Stimulated activated CD8-positive, alpha-beta memory T cell treated with anti-CD3 and anti-CD28 coated beads, Interleukin-7, amount 100 ng/mL, for 1 hour (primary cell): ENCODE results near the gene OSMR.

ENCODE experiments used
- DNase-seq, 2 donors: peaks; one replicate each; pipeline ENCODE4 v3.0.0-alpha.2; 2020; ENCODE audit warnings: low read depth in 2 of 2

OSMR gene

DNA sequence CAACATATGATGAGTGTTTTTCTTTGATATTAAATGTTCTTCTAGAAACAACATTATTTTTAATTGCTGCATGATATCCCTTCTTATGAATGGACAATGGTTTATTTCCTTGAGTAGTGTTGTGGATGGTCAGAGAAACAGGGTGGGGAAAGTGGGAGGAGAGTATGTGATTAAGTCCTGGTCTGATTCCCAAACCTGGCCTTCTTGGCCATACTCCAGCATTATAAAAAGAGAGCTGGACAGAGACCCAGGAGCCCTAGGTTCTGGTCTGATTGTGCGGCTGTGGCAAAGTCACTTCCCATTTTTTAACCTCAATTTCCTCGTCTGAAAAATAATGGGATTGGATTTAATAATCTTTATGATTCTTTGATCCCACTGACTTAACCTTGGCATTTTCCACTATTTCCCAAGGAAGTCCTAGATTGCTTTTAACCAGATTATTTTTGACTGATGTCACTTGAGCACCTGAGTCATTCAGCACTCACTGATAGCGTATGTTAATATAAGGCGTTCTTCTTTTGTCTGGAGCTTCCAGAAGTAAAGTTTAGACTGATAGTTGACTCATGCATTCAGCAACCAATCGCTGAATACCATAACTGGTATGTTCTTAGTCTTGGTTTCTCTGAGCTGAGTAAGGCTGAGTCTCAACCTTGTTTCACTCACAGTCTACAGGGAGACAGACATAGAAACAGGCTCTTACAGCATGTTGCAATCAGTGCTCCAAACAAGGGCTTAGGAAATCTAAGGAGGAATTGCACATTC is 26.2 kb downstream of the OSMR start:
- no peak for DNase-seq

DNA sequence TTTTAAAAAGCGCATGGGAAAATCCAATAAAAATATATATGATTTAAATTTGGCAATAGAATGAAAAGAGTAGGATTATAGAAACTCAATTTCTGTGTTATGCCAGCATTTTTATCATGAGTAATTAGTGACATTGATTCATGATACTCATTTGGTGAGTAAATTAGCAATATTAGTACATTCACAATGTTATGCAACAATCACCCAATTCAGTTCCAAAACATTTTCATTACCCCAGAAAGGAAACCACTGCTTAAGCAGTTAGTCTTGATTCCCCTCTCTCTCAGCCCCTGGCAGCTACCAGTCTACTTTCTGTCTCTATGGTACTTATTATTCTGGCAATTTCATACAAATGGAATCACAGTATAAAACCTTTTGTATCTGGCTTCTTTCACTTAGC is 27.0 kb downstream of the OSMR start:
- no peak for DNase-seq

DNA sequence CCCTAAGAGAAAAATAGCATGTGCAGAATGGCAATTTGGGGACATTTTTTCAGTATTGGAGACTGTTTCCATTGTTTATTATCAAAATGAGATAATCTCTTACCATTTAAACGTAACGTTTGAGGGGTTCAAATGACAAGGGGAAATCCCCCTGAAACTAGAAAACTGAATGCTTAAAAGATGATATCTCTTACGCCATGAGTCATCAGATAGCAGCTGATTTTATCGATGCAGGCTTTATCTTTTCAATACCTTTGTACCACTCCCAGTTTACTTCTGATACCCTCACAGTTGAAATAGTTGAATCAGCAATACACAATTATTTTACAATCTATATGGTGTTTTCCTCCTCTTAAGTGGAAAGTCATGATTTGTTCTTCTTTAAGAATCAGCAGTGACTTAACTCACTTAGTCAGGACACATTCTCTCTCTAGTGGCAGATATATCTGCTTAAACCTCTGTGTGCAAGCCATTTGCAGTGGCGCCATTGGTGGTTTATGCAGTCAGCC is 29.2 kb downstream of the OSMR start:
- no peak for DNase-seq

DNA sequence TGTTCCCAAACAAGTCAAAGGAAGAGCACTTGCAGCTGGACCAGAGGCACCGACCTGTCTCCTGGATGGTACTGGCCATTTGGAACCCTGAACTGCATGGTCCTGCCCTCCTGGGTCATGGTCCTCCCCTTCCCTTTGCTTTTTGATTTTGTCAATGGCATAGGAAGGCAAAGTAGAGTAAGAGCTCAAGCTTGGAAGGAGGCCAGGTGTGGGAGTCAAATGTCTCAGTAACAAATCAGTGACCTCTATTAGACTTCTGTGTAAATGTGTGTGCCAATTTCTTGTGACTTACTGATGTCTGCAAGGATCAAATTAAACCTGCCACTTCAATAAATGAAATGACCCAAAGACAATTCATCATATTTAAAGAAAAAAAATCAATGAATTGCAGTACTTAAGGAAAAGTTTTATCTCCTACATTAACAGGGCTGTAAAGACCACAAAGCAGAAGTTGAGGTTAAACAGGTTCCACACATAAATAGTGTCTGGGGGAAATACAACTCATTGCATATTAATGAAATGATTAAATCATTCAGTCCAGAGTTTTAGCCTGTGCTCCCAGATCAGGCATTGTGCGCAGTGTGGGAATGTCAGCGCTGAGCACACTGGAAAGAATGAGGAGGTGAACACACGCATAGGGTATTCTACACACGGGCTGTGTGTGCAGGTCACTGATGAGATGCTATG is 32.7 kb downstream of the OSMR start:
- DNase-seq = no peak

DNA sequence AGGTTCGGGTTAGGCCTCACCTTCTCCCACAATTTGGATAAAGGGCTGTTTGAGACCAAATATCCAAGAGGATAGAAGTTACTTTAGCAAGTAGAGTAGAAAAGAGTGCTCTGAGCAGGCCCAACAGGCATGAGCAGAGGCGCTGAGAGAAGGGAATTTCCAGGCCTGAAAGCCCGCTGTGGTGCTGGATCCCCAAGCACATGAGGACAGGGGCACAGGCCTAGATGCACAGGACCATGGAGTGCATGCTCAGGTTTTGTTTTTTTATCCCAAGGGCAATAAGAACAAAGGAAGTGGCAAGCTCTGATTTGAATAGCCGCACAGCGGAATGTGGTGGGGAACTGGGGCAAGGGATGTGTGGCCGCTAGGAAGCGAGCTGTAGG is 33.3 kb downstream of the OSMR start:
- no peak for DNase-seq

DNA sequence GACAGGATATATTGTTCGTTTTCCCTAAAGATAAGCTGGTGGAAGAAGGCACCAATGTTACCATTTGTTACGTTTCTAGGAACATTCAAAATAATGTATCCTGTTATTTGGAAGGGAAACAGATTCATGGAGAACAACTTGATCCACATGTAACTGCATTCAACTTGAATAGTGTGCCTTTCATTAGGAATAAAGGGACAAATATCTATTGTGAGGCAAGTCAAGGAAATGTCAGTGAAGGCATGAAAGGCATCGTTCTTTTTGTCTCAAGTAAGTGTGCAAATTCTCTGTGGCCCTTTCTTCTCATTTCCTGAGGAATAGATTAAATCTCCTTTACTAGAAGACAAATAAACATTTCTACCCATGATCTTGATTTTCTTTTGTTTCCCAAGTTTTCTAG is 38.0 kb downstream of the OSMR start:
- DNase-seq = no peak

DNA sequence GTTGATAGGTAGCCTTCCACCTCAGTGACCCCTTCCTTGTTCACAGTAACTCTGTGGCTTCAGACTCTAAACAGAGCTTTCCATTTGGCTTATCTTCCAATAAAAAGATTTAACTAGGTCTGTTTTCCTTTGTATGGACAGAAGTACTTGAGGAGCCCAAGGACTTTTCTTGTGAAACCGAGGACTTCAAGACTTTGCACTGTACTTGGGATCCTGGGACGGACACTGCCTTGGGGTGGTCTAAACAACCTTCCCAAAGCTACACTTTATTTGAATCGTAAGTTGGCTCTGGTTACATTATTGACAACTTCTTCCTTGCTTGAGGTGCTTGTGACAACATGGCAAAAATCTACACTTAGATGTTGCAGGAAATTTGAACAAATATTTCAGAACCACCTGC is 39.4 kb downstream of the OSMR start:
- DNase-seq = no peak

DNA sequence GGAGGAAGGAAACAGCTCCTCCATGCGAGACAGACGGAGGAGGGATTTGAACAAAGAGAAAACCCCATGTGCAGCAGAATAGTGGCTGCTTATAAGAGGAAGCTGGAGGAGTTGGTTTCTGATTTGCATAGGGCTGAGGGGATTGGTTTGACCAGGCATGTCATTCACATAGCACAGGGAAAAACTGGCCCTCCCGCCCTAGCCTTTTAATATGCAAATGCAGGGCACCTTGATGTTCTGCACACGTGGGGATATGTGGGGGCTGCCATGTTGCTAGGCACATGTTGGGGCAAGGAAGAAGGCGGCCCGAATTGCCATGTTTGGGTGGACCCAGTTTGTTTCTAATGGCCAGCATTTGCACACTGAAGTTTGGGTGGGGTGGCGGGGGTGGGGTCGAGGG is 42.2 kb downstream of the OSMR start:
- DNase-seq = no peak

DNA sequence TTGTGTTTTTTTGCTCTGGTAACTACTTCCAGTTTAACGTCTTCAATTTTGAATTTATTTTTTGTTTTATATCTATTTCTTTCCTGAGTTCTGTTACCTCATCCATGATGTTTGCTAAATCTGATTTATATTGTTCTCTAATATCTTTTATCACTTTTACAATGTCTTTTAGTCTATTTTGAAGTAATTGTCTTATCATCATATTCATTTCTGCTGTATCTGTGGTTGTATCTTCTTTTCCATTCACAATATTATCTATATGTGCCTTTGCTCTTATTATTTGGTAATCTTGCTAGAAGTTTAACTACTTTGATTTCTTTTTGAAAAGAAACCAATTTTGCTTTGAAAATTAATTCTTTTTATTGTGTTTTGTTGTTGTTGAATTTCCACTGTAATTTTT is 43.6 kb downstream of the OSMR start:
- no peak for DNase-seq

DNA sequence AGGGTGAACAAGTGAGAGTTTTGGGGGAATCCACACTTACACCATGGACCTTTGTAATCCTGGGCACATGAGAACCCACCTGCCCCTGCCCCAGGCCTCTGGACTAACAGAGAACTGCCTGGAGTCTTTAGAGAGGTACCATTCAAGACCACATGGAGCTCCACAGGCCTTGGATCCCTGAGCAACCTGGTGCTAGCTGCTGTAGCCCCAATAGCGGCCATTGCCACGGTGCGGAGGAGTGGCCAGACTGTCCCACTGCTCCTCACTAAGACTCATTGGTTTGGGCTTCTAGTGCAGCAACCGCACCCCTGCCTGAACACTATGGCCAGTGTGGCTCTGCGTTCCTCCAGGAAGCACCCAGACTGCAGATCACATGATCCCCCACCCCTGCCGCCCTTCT is 45.8 kb downstream of the OSMR start:
- no peak for DNase-seq

DNA sequence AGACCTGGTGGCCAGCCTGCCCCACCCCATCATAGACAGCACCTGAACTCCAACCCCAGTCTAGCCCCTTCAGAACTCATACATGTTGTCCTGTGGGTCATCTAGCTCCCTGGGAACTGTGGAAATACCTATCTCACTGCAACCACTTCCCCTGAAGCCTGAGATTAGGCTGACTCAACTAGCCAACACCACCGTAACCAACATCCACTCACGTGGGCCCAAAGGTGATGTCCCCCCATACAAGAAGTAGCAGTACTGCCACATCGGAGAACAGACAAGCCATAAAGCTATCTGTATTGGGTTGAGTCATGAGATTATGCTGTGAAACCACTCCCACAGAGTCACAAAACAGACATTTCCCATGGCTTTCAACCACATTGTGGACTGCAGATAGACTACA is 46.6 kb downstream of the OSMR start:
- no peak for DNase-seq

DNA sequence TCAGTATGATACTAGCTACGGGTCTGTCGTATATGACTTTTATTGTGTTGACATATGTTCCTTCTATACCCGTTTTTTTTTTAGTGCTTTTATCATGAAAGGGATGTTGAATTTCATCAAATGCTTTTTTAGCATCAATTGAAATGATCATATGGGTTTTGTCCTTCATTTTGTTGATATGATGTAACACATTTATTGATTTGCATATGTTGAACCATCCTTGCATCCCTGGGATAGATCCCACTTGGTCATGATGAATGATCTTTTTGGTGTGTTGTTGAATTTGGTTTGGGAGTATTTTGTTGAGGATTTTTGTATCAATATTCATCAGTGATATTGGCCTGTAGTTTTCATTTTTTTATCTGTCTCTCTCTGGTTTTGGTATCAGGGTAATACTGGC is 50.9 kb downstream of the OSMR start:
- no peak for DNase-seq

DNA sequence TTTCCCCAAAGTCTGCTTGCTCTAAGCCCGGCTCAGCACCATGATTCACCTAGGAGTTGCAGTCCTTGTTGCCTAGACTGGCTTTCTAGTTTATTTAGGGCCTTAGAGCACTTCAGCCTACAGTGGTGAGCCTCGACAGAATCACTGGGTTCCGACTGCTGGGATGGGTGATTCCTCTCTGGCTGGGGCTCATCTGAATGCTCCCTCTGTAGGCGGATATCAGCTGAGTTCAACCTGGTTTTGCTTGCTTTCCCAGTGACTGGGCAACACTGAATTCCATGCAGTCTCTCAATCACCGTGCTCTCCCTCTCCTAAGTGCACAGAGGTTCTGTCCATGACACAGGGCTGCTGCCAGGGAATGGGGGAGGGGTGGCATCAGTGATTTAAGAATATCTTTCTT is 54.1 kb downstream of the OSMR start:
- DNase-seq = no peak

DNA sequence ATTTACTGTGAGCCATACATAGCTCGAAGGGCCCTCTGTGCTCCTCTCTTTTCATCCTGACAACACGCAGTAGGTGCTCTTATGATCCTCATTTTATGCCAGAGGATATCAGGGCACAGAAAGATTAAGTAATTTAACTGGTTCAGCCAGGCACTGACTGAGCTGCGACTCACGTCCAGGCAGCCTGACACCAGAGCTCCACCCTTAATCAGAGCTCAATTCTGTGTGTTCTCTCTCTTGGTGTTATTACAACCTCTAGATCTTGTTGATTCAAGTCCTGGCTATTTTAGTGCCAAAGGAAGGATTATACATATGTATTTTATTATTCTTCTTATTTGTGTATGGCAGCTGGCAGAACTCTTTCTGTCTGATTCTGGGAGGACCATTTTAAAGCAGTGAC is 59.7 kb downstream of the OSMR start:
- DNase-seq = no peak

DNA sequence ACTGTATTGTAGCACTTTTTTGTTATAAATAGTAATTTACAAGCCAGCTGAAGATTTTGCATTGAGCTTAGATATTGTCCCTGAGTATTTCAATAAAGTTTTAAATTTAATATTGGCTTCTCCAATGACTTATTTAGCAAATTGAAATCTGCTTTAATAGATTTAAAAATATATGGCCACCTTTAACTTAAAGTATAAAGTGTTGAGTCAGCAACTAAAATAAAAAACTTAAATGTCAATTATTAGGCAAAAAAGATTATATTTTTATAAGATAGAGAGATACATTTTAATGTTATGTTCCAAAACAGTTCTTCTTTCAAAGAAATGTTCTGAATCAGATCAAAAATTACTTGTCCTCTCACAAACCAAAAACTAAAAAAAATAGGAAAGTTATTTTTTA is 60.7 kb downstream of the OSMR start:
- DNase-seq = no peak

DNA sequence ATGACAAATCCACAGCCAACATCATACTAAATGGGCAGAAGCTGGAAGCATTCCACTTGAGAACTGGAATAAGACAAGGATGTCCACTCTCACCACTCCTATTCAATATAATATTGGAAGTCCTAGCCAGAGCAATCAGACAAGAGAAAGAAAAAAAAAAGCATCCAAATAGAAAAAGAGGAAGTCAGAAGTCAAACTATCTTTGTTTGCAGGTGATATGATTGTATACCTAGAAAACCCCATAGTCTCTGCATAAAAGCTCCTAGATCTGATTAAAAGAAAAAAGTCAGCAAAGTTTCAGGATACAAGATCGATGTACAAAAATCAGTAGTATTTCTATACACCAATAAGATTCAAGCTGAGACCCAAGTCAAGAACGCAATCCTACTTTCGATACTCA is 66.1 kb downstream of the OSMR start:
- DNase-seq = no peak

DNA sequence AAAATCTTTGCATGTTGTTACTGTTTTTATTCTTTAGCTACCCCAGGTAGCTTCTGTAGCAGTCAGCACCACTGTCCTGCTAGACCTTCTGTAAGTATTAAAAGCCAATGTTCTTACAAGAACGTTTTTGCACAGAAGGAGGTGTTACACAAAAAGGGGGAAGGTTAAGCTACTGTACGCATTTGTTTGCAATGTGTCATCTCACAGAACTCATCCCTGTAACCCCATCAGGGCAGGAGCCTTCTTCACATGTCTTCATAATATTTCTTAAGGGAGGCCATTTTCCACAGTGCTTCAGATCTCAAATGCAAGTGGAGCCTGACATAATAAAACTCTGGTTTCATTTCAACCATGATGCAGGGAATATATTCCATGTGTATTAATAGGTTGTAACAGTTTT is 67.9 kb downstream of the OSMR start:
- no peak for DNase-seq

DNA sequence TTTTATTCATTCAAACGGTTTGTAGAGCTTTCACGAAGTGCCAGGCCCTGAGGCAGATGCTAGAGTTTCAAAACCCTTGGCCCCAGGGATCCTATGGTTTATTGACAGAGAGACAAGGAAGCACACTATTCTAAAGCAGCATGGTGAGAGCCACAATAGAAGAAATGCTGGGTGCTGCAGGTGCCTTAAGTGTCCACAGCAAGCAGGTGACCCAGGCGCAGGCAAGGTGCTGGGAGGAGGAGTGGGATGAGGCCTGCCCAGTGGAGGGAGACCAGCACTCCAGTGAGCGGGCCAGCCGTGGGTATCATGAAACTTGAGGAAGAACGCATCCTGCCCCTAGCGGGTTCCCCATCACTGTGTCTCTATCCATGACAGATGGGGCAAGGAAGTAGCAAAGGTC is 71.0 kb downstream of the OSMR start:
- no peak for DNase-seq

DNA sequence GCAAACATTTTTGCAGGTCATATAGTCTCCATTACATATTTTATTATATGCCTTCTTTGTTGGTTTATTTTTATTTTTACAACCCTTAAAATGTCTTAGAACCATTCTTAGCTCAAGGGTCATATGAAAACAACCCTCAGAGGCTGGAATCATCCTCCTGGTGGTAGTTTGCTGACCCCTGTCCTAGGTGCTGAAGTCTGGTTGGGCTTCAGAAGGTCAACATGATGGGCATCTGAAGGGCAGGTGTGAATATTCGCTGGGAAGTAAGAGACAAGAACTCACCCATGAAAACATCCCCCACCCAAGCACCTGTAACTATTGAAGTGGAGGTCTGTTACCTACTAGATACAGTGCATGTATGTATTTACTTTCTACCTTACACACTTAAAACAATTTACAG is 75.4 kb downstream of the OSMR start:
- no peak for DNase-seq

DNA sequence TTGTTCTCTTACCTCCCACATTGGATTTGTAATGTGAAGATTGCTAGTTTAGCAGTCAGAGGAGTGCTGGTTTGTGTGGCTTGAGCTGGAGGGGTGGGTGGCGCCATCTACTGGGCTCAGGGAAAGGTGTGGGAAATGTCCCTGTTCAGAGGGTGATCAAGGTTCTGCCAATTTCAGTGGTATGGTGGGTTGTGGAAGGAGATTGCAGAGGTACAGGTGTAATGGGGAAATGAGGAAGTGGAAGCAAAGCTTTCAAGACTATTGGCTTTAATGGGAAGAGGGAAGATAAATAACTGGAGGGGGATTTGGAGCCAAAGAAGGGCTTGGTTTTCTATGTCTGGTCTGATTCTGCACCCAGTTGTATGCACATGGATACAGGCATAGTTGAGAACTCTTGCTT is 76.4 kb downstream of the OSMR start:
- DNase-seq = peak in 1 of 2 donors; percentile 5

DNA sequence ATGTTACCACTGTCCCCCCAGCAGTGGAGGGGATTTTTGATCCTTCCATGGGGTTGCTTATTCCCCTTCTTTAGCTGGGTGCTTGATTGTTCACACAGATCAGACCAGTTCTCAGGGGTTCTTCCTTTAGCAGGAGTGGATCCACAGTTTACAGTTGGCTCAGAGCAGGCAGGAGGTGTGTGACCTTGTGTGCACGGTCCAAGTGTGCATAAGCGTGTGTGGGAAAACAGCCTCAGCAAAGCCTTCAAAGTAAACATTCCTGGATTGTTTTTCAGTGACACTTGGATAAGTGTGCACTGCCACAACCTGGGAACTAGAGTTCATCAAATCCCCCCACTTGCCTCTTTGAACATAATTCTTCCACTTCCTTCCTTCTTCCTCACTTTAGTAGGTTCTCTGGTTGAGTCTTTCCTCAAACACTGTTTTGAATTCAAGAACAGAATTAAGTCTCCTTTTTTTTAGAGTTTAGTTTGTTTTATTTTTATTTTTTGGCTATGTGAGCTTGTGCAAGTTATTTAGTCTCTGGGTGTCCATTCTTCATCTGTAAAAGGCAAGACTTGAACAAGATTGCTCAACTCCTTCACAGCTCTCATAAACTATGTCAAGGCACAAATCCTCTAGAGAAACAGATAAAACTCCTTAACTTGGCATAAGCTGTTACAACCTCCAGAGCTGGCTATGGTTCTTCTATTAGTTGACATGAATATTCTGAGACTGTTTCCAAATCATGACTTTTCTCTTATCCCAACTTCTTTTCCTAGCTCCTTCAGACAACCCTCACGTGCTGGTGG is 78.0 kb downstream of the OSMR start:
- DNase-seq = no peak

DNA sequence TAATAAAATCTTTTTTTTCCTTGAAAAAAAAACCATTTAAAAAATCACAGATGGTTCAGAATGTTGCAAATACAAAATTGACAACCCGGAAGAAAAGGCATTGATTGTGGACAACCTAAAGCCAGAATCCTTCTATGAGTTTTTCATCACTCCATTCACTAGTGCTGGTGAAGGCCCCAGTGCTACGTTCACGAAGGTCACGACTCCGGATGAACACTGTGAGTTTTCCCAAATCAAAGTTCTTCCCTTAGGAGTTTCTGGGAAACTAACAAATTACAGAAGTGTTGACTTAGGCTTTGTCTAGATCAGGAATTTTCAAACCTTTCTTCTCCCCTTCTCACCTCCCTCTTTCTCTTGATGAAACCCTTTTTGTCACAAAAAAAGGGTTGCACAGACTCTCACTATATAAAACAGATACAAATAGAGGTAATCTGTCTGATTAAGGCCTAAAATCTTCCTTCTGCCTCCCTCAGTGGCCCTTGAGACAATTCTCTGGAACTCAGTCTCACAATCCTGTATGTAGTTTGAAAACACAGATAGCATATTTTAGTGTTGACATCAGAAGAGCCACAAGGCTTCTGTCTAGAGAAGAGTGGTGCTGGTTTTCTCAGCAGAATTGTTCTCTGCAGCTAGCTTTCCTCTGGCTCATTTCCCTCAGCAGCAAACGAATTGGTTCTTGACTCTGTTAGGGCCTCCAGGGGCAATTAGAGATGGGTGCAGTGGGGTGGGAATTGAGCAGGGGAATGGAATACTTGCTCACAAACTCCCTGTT is 79.5 kb downstream of the OSMR start:
- DNase-seq = no peak
